Ovary (tissue), 3 donors: ENCODE data around the gene ARPC1B.

Experiments
- POLR2A ChIP-seq: fragments of 450-650 bp; IDR thresholded peaks from one replicate; pipeline ENCODE4 v1.6.1; 2017; ENCODE audit warnings: antibody characterized with exemption, mild to moderate bottlenecking, moderate library complexity
- TF ChIP-seq, protein P1 (sequence below), 3 donors: fragments of 450-650 bp in 2 of 3; fragments of 200-600 bp in 1 of 3; IDR thresholded peaks; one replicate each; pipeline versions ENCODE4 v1.5.1 to v1.8.0; 2016 to 2022; ENCODE audit warnings: antibody characterized with exemption in 3 of 3, mild to moderate bottlenecking in 1 of 3
- donor health status: DM: no; HTN: no; CAD: no.

DNA sequence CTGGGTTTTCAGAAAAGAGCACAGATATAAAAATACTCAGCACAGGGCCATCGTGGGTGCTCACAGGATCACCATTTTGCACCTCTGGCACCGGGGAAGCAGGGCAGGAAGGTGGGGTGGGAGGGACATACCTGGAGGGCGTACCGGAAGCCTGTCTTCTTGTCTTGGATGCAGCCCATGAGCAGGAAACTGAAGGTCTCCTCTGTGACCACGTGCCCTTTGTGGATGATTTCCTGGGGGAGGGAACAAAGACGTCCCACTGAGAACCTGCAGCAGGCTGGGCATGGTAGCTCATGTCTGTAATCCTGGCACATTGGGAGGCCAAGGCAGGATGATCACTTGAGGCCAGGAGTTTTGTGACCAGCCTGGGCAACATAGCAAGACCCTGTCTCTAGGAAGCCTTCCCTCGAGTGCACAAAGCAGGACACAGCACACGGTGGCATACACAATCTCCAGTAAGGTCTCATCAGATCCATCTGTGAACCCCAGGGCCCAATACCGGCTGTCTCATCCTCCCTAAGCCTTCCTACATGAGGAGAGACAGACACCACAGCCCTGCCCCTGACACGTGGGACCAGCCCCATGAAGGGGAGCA lies 54.5 kb downstream of the ARPC1B start:
- no peak for TF ChIP-seq POLR2A
- TF ChIP-seq, protein P1, sequence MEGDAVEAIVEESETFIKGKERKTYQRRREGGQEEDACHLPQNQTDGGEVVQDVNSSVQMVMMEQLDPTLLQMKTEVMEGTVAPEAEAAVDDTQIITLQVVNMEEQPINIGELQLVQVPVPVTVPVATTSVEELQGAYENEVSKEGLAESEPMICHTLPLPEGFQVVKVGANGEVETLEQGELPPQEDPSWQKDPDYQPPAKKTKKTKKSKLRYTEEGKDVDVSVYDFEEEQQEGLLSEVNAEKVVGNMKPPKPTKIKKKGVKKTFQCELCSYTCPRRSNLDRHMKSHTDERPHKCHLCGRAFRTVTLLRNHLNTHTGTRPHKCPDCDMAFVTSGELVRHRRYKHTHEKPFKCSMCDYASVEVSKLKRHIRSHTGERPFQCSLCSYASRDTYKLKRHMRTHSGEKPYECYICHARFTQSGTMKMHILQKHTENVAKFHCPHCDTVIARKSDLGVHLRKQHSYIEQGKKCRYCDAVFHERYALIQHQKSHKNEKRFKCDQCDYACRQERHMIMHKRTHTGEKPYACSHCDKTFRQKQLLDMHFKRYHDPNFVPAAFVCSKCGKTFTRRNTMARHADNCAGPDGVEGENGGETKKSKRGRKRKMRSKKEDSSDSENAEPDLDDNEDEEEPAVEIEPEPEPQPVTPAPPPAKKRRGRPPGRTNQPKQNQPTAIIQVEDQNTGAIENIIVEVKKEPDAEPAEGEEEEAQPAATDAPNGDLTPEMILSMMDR (IDR thresholded peaks at IDR 0.05), result no peak
